ENCODE data around the gene QSOX2.

DNA sequence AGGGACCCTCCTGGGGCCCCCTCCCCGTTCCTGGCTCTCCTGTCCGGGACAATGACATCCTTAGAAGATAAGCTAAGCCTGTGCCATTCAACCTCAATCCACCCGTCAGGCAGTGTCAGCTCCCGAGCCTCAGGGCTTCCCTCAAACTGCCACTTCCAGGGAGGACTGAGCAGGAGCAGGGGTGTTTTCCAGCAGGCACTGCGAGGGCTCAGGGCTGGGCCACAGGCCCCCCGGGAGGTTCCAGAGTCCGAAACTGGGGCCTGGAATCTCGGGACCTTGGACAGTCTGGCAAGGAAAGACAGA, 66.9 kb downstream of the QSOX2 start:
- TF ChIP-seq, protein P1, sequence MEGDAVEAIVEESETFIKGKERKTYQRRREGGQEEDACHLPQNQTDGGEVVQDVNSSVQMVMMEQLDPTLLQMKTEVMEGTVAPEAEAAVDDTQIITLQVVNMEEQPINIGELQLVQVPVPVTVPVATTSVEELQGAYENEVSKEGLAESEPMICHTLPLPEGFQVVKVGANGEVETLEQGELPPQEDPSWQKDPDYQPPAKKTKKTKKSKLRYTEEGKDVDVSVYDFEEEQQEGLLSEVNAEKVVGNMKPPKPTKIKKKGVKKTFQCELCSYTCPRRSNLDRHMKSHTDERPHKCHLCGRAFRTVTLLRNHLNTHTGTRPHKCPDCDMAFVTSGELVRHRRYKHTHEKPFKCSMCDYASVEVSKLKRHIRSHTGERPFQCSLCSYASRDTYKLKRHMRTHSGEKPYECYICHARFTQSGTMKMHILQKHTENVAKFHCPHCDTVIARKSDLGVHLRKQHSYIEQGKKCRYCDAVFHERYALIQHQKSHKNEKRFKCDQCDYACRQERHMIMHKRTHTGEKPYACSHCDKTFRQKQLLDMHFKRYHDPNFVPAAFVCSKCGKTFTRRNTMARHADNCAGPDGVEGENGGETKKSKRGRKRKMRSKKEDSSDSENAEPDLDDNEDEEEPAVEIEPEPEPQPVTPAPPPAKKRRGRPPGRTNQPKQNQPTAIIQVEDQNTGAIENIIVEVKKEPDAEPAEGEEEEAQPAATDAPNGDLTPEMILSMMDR (IDR thresholded peaks at IDR 0.05), result no peak
- no peak for TF ChIP-seq POLR2A (IDR thresholded peaks at IDR 0.05)

All from right lobe of liver (tissue), 4 donors.